OCI-LY7 (cell line): ENCODE results near the gene PTPRU. TPM values are rescaled to one million over a fixed set of nuclear protein-coding genes. Genes with fewer than 3 reads are reported as not detected.

ENCODE experiments used
- BruUV-seq: library from RNA; stranded (reverse); fragments of 400-500 nt; replicated peaks from 2 replicates; lab custom pipeline; 2021; lab: Mats Ljungman, UMichigan
- CTCF ChIA-PET: fragments of 300-600 bp; sonication (Branson Sonifier 250); formaldehyde crosslinking; loops from one replicate; lab custom pipeline; 2022; ENCODE audit warnings: antibody characterized with exemption; ENCODE audit not compliant: unreplicated experiment; lab: Charles Lee
- POLR2A ChIA-PET: fragments of 300-600 bp; sonication (Branson Sonifier 250); formaldehyde crosslinking; loops from one replicate; lab custom pipeline; 2022; ENCODE audit warnings: antibody characterized with exemption; lab: Charles Lee
- DNase-seq: peaks from one replicate; pipeline ENCODE4 v3.0.0-alpha.2; 2015; ENCODE audit warnings: low spot score
- H2AFZ ChIP-seq: fragments of 200-600 bp; sonication (generic), shearing (Covaris generic); 2 replicates; pipeline ENCODE4 v1.6.1; 2014; ENCODE audit warnings: mild to moderate bottlenecking, antibody characterized with exemption, low read length, moderate library complexity
- H3K27ac ChIP-seq: fragments of 200-600 bp; sonication (generic); 2 replicates; pipeline ENCODE4 v1.5.1; 2014; ENCODE audit warnings: mixed run types, low read depth, mild to moderate bottlenecking, moderate library complexity, low read length, inconsistent platforms; ENCODE audit not compliant: poor library complexity, severe bottlenecking
- H3K36me3 ChIP-seq: fragments of 200-600 bp; sonication (generic); 2 replicates; pipeline ENCODE4 v1.6.1; 2014; ENCODE audit warnings: mild to moderate bottlenecking, antibody characterized with exemption, low read length, moderate library complexity, mixed read lengths; ENCODE audit not compliant: insufficient read depth
- H3K4me1 ChIP-seq: fragments of 200-600 bp; sonication (generic); 2 replicates; pipeline ENCODE4 v1.5.1; 2014; ENCODE audit warnings: mild to moderate bottlenecking, low read length; ENCODE audit not compliant: insufficient read depth, poor library complexity, severe bottlenecking
- H3K4me2 ChIP-seq: fragments of 200-600 bp; sonication (generic); 2 replicates; pipeline ENCODE4 v1.6.1; 2014; ENCODE audit warnings: mild to moderate bottlenecking, low read length
- H3K4me3 ChIP-seq: fragments of 200-600 bp; sonication (generic); 2 replicates; pipeline ENCODE4 v1.5.1; 2014; ENCODE audit warnings: mild to moderate bottlenecking, low read depth, low read length; ENCODE audit not compliant: poor library complexity, severe bottlenecking
- H3K79me2 ChIP-seq: fragments of 200-600 bp; sonication (generic); 2 replicates; pipeline ENCODE4 v1.6.1; 2016; ENCODE audit warnings: low read depth, mild to moderate bottlenecking, low read length, moderate library complexity, mixed read lengths; ENCODE audit not compliant: insufficient read depth
- H3K9me2 ChIP-seq: fragments of 200-600 bp; sonication (generic); 2 replicates; pipeline ENCODE4 v1.6.1; 2016; ENCODE audit warnings: mild to moderate bottlenecking, low read length, mixed read lengths; ENCODE audit not compliant: insufficient read depth
- H3K9me3 ChIP-seq: fragments of 200-600 bp; sonication (generic); 2 replicates; pipeline ENCODE4 v1.6.1; 2014; ENCODE audit warnings: mild to moderate bottlenecking, mixed run types, low read length, mixed read lengths
- H4K20me1 ChIP-seq: fragments of 200-600 bp; sonication (generic); 2 replicates; pipeline ENCODE4 v1.6.1; 2014; ENCODE audit warnings: mild to moderate bottlenecking, antibody characterized with exemption, low read length, moderate library complexity, mixed read lengths; ENCODE audit not compliant: insufficient read depth
- CTCF ChIP-seq: fragments of 200-600 bp; sonication (generic); conservative IDR thresholded peaks from 2 replicates; pipeline ENCODE4 v1.5.1; 2014; ENCODE audit warnings: mild to moderate bottlenecking, antibody characterized with exemption, low read length, moderate library complexity, mixed read lengths
- EZH2phosphoT487 ChIP-seq: fragments of 200-600 bp; sonication (generic); IDR thresholded peaks from 2 replicates; pipeline ENCODE4 v1.6.1; 2018; ENCODE audit warnings: low read depth, borderline replicate concordance, mild to moderate bottlenecking, mixed run types, antibody characterized with exemption, low read length, moderate library complexity, mixed read lengths
- intact Hi-C: fragments of 100-400 bp; cut with micrococcal nuclease; formaldehyde crosslinking; loops from one replicate; pipeline ENCODE4 v1.10.0; 2022; ENCODE audit not compliant: unreplicated experiment
- total RNA-seq, 2 experiments: library from RNA; depleted of rRNA in 1 of 2; stranded (reverse); fragments of >200 nt in 1 of 2; shearing (Covaris generic) in 1 of 2; gene quantifications; 2 replicates each; pipeline ENCODE4 v1.2.3, GENCODE V29; 2014 to 2022

Gene PTPRU
- total RNA-seq, 2 experiments from 2014 or later, result 2.5 to 4.6 TPM

- Histone ChIP-seq H3K9me2 (no peaks in the 10 kb centered on the region), H3K79me2 (no peaks in the 10 kb centered on the region), H3K4me1 (no peaks in the 10 kb centered on the region), H3K36me3 (peaks cover 14% of the 10 kb centered on the region; the same call in 1 of the 2 replicates), H2AFZ (no peak overlapping the region), H3K27ac (no peak overlapping the region), H3K9me3 (no peaks in the 10 kb centered on the region), H4K20me1 (no peaks in the 10 kb centered on the region), H3K4me2 (no peak overlapping the region), H3K4me3 (no peak overlapping the region)
- no peak for DNase-seq
- intact Hi-C loops, result no loop called here
- CTCF ChIA-PET, result no interaction called here
- TF ChIP-seq CTCF, result no peak
- TF ChIP-seq EZH2phosphoT487, result no peak
- BruUV-seq, result no TSS peak
- POLR2A ChIA-PET, result no interaction called here
Observed at GRCh38 chr1:29223521-29223920, 12.8 kb upstream of the PTPRU start.

GRCh38 chr1:29224356-29224837 is 11.9 kb upstream of the PTPRU start:
- Histone ChIP-seq H3K27ac (no peak overlapping the region), H3K36me3 (peaks cover 10% of the 10 kb centered on the region; the same call in 1 of the 2 replicates), H3K9me2 (no peaks in the 10 kb centered on the region), H3K4me2 (no peak overlapping the region), H4K20me1 (no peaks in the 10 kb centered on the region), H3K79me2 (no peaks in the 10 kb centered on the region), H3K4me1 (peaks cover 2% of the 10 kb centered on the region), H3K4me3 (no peak overlapping the region), H2AFZ (no peak overlapping the region), H3K9me3 (no peaks in the 10 kb centered on the region)
- ChIA-PET CTCF (no interaction called here), POLR2A (no interaction called here)
- no peak for DNase-seq
- no peak for TF ChIP-seq CTCF
- no peak for TF ChIP-seq EZH2phosphoT487
- BruUV-seq, result no TSS peak
- intact Hi-C loops, result no loop called here

GRCh38 chr1:29225361-29225760 is 11.0 kb upstream of the PTPRU start:
- no TSS peak for BruUV-seq
- Histone ChIP-seq H4K20me1 (no peaks in the 10 kb centered on the region), H3K27ac (no peak overlapping the region), H3K9me2 (no peaks in the 10 kb centered on the region), H3K4me2 (no peak overlapping the region), H3K4me1 (peaks cover 8% of the 10 kb centered on the region), H3K36me3 (peaks cover 3% of the 10 kb centered on the region; the same call in 1 of the 2 replicates), H2AFZ (no peak overlapping the region), H3K79me2 (peaks cover 9% of the 10 kb centered on the region; the same call in 1 of the 2 replicates), H3K9me3 (no peaks in the 10 kb centered on the region), H3K4me3 (no peak overlapping the region)
- intact Hi-C loops, result no loop called here
- TF ChIP-seq CTCF, result no peak
- no peak for TF ChIP-seq EZH2phosphoT487
- ChIA-PET CTCF (no interaction called here), POLR2A (interaction anchor here (0.7 kb wide), 1 partner anchor 1799 kb away, joined by 3 read pairs; no protein-coding TSS in a partner anchor)
- no peak for DNase-seq
